GM23248 (cell line): Measurements from ENCODE around the gene COMMD7. TPM values are rescaled to one million over a fixed set of nuclear protein-coding genes. Genes with fewer than 3 reads are reported as not detected.

Experiments
- DNase-seq: peaks from one replicate; pipeline ENCODE4 v3.0.0-alpha.2; 2015
- H2AFZ ChIP-seq: fragments of 200-600 bp; sonication (generic); 2 replicates; pipeline ENCODE4 v1.6.1; 2016; ENCODE audit warnings: antibody characterized with exemption
- H3F3A ChIP-seq: fragments of 200-600 bp; sonication (generic); 2 replicates; pipeline ENCODE4 v1.6.1; 2016; ENCODE audit warnings: mild to moderate bottlenecking, antibody characterized with exemption, mixed run types; ENCODE audit not compliant: insufficient read depth
- H3K27ac ChIP-seq: fragments of 200-600 bp; sonication (generic); 2 replicates; pipeline ENCODE4 v1.5.1; 2016; ENCODE audit warnings: mild to moderate bottlenecking
- H3K27me3 ChIP-seq: fragments of 200-600 bp; sonication (generic); replicated peaks from 2 replicates; pipeline ENCODE4 v1.6.1; 2016; ENCODE audit warnings: mild to moderate bottlenecking; ENCODE audit not compliant: insufficient read depth
- H3K36me3 ChIP-seq: fragments of 200-600 bp; sonication (generic); 2 replicates; pipeline ENCODE4 v1.6.1; 2016; ENCODE audit warnings: low read depth, mild to moderate bottlenecking
- H3K4me1 ChIP-seq: fragments of 200-600 bp; sonication (generic); 2 replicates; pipeline ENCODE4 v1.6.1; 2016; ENCODE audit warnings: mild to moderate bottlenecking; ENCODE audit not compliant: insufficient read depth
- H3K4me2 ChIP-seq: fragments of 200-600 bp; sonication (generic); one replicate; pipeline ENCODE4 v1.6.1; 2016; ENCODE audit warnings: mild to moderate bottlenecking; ENCODE audit not compliant: unreplicated experiment
- H3K4me3 ChIP-seq: fragments of 200-600 bp; sonication (generic); 2 replicates; pipeline ENCODE4 v1.5.1; 2016; ENCODE audit warnings: mild to moderate bottlenecking
- H3K79me2 ChIP-seq: fragments of 200-600 bp; sonication (generic); 2 replicates; pipeline ENCODE4 v1.6.1; 2016; ENCODE audit warnings: mild to moderate bottlenecking; ENCODE audit not compliant: insufficient read depth
- H3K9ac ChIP-seq: fragments of 200-600 bp; sonication (generic); 2 replicates; pipeline ENCODE4 v1.6.1; 2016; ENCODE audit warnings: mild to moderate bottlenecking
- H3K9me2 ChIP-seq: fragments of 200-600 bp; sonication (generic); 2 replicates; pipeline ENCODE4 v1.6.1; 2016; ENCODE audit warnings: mixed run types, mild to moderate bottlenecking, moderate library complexity; ENCODE audit not compliant: insufficient read depth
- H3K9me3 ChIP-seq: fragments of 200-600 bp; sonication (generic); one replicate; pipeline ENCODE4 v1.6.1; 2017; ENCODE audit warnings: low read depth
- H4K20me1 ChIP-seq: fragments of 200-600 bp; sonication (generic); 2 replicates; pipeline ENCODE4 v1.6.0; 2016; ENCODE audit not compliant: insufficient read depth
- EZH2 ChIP-seq: fragments of 200-600 bp; sonication (generic); IDR thresholded peaks from 2 replicates; pipeline ENCODE4 v1.6.1; 2018; ENCODE audit warnings: antibody characterized with exemption, mild to moderate bottlenecking; ENCODE audit not compliant: insufficient read depth, poor library complexity, severe bottlenecking
- EZH2phosphoT487 ChIP-seq: fragments of 200-600 bp; sonication (generic); IDR thresholded peaks from 2 replicates; pipeline ENCODE4 v1.6.1; 2018; ENCODE audit warnings: antibody characterized with exemption, moderate library complexity, mild to moderate bottlenecking, low read depth; ENCODE audit not compliant: insufficient read depth
- WGBS, 2 experiments: methylation state at CpG; one replicate each; pipeline ENCODE4 v1.1.6; 2015 to 2017; ENCODE audit warnings: low lambda C conversion rate in 2 of 2, low coverage in 1 of 2; ENCODE audit errors: missing lambda C conversion rate in 2 of 2; 5-methylcytosine and 5-hydroxymethylcytosine counted together
- in situ Hi-C: fragments of 300-500 bp; cut with MboI; formaldehyde crosslinking; loops from 2 replicates; pipeline ENCODE4 v1.15.0; 2020
- polyA plus RNA-seq: library from polyadenylated mRNA; unstranded; fragments of >200 nt; fragmentation: Nextera tagmentation; extraction: Ambion mirVana; gene quantifications from 2 replicates; pipeline ENCODE4 v1.2.1, GENCODE V29; 2016
- total RNA-seq: library from RNA; depleted of rRNA; stranded (reverse); fragments of >200 nt; shearing (Covaris generic); gene quantifications from 2 replicates; pipeline ENCODE4 v1.2.3, GENCODE V29; 2014

Gene COMMD7
- total and polyA plus RNA-seq, 2 experiments from 2014 or later, result 37.0 to 68.8 TPM

- WGBS, 2 experiments, result 81 to 82% methylated on average over 5 of the region's 5 CpGs
- H3K36me3 ChIP-seq, result no peaks in the 10 kb centered on the region
- in situ Hi-C loops, result no loop called here
These were observed 12.9 kb upstream of the COMMD7 start for GRCh38 chr20:32756156-32756555.

GRCh38 chr20:32753731-32754130, 10.5 kb upstream of the COMMD7 start:
- no peaks in the 10 kb centered on the region for H4K20me1 ChIP-seq
- H3K9me2 ChIP-seq, result no peaks in the 10 kb centered on the region
- no peak overlapping the region for H3K4me3 ChIP-seq
- in situ Hi-C loops, result no loop called here
- H3K27ac ChIP-seq, result no peak overlapping the region
- no peaks in the 10 kb centered on the region for H3K36me3 ChIP-seq
- H3K27me3 ChIP-seq, result no peaks in the 10 kb centered on the region
- H3K4me2 ChIP-seq, result no peak overlapping the region
- H2AFZ ChIP-seq, result no peak overlapping the region
- peak; percentile 38 for DNase-seq
- H3K4me1 ChIP-seq, result peaks cover 17% of the 10 kb centered on the region
- TF ChIP-seq EZH2, result no peak
- no peaks in the 10 kb centered on the region for H3K79me2 ChIP-seq
- H3F3A ChIP-seq, result peaks cover 22% of the 10 kb centered on the region
- 70 to 74% methylated on average over 4 of the region's 4 CpGs for WGBS, 2 experiments
- no peaks in the 10 kb centered on the region for H3K9me3 ChIP-seq
- no peak overlapping the region for H3K9ac ChIP-seq

More at GRCh38 chr20:32756156-32756555, 12.9 kb upstream of the COMMD7 start:
- Histone ChIP-seq H3K4me2 (no peak overlapping the region), H3K27ac (no peak overlapping the region), H3K4me1 (peaks cover 17% of the 10 kb centered on the region), H3K9ac (no peak overlapping the region), H3K4me3 (no peak overlapping the region), H2AFZ (no peak overlapping the region), H3F3A (peaks cover 22% of the 10 kb centered on the region), H3K9me2 (no peaks in the 10 kb centered on the region), H4K20me1 (no peaks in the 10 kb centered on the region), H3K9me3 (no peaks in the 10 kb centered on the region), H3K27me3 (no peaks in the 10 kb centered on the region), H3K79me2 (no peaks in the 10 kb centered on the region)
- DNase-seq, result no peak
- TF ChIP-seq EZH2 (no peak), EZH2phosphoT487 (no peak)

- Histone ChIP-seq H3K4me2 (peak overlapping the region; percentile 73), H3K4me3 (peak overlapping the region; percentile 60), H3F3A (peaks cover 22% of the 10 kb centered on the region), H3K9me2 (no peaks in the 10 kb centered on the region), H3K27me3 (no peaks in the 10 kb centered on the region), H2AFZ (peak overlapping the region; percentile 79), H3K79me2 (no peaks in the 10 kb centered on the region), H3K4me1 (peaks cover 17% of the 10 kb centered on the region), H4K20me1 (no peaks in the 10 kb centered on the region), H3K9ac (peak overlapping the region; percentile 53), H3K36me3 (no peaks in the 10 kb centered on the region), H3K9me3 (no peaks in the 10 kb centered on the region), H3K27ac (peak overlapping the region; percentile 70)
- WGBS, 2 experiments, result 25 to 31% methylated on average over 10 of the region's 10 CpGs
- DNase-seq, result peak; percentile 89
- TF ChIP-seq EZH2phosphoT487 (no peak), EZH2 (no peak)
- in situ Hi-C loops, result no loop called here
These were observed 9.4 kb upstream of the COMMD7 start for GRCh38 chr20:32752458-32753250.

GRCh38 chr20:32751702-32752457, 8.6 kb upstream of the COMMD7 start:
- H4K20me1 ChIP-seq, result no peaks in the 10 kb centered on the region
- no peaks in the 10 kb centered on the region for H3K27me3 ChIP-seq
- peaks cover 17% of the 10 kb centered on the region for H3K4me1 ChIP-seq
- peak overlapping the region; percentile 70 for H3K27ac ChIP-seq
- peak overlapping the region; percentile 53 for H3K9ac ChIP-seq
- no peaks in the 10 kb centered on the region for H3K9me3 ChIP-seq
- no peaks in the 10 kb centered on the region for H3K9me2 ChIP-seq
- H3K79me2 ChIP-seq, result no peaks in the 10 kb centered on the region
- TF ChIP-seq EZH2phosphoT487 (no peak), EZH2 (no peak)
- H3F3A ChIP-seq, result peaks cover 23% of the 10 kb centered on the region
- H3K4me3 ChIP-seq, result no peak overlapping the region
- H3K4me2 ChIP-seq, result peak overlapping the region; percentile 73
- no peak for DNase-seq
- H3K36me3 ChIP-seq, result no peaks in the 10 kb centered on the region
- peak overlapping the region; percentile 79; the same call in 1 of the 2 replicates for H2AFZ ChIP-seq
- in situ Hi-C loops, result no loop called here
- WGBS, 2 experiments, result 86% methylated on average over 6 of the region's 6 CpGs
